ENCODE measurements around the gene SLC25A21. TPM values are rescaled to one million over a fixed set of nuclear protein-coding genes. Genes with fewer than 3 reads are reported as not detected.

The SLC25A21 gene
- polyA plus RNA-seq, 2 donors, result 0.53 to 0.74 TPM

GRCh38 chr14:36973806-36974442 is 198.5 kb downstream of the SLC25A21 start:
- 15 to 32% methylated on average over 1 of the region's 1 CpG for WGBS, 2 donors
- no peaks in the 10 kb centered on the region for H3K9me3 ChIP-seq (ENCODE audit: control insufficient read depth in 2 of 2, insufficient read depth in 1 of 2, low read depth in 1 of 2, low read length in 1 of 2)
- H3K27me3 ChIP-seq (ENCODE audit: control insufficient read depth in 1 of 2, insufficient read depth in 2 of 2, low read length in 2 of 2), result no peaks in the 10 kb centered on the region
- H3K4me1 ChIP-seq (ENCODE audit: control insufficient read depth in 2 of 2, insufficient read depth in 2 of 2, low read length in 1 of 2), result peaks cover 0 to 6% of the 10 kb centered on the region in 2 donors
- H3K36me3 ChIP-seq (ENCODE audit: control insufficient read depth in 2 of 2, insufficient read depth in 2 of 2, low read length in 1 of 2), result no peaks in the 10 kb centered on the region
- peak overlapping the region in 1 of 2 donors; percentile 67 for H3K27ac ChIP-seq (ENCODE audit: low read depth in 2 of 2, low read length in 1 of 2)
- H3K4me3 ChIP-seq (ENCODE audit: low read depth in 1 of 2, low read length in 2 of 2), result no peak overlapping the region

- 85% methylated on average over 9 of the region's 9 CpGs for WGBS, 2 donors
- no peak overlapping the region for H3K4me3 ChIP-seq (ENCODE audit: low read depth in 1 of 2, low read length in 2 of 2)
- H3K27me3 ChIP-seq (ENCODE audit: control insufficient read depth in 1 of 2, insufficient read depth in 2 of 2, low read length in 2 of 2), result no peaks in the 10 kb centered on the region
- no peaks in the 10 kb centered on the region for H3K9me3 ChIP-seq (ENCODE audit: control insufficient read depth in 2 of 2, insufficient read depth in 1 of 2, low read depth in 1 of 2, low read length in 1 of 2)
- no peaks in the 10 kb centered on the region for H3K36me3 ChIP-seq (ENCODE audit: control insufficient read depth in 2 of 2, insufficient read depth in 2 of 2, low read length in 1 of 2)
- H3K27ac ChIP-seq (ENCODE audit: low read depth in 2 of 2, low read length in 1 of 2), result peak overlapping the region; percentile 7 to 22
- peaks cover 3 to 6% of the 10 kb centered on the region in 2 donors for H3K4me1 ChIP-seq (ENCODE audit: control insufficient read depth in 2 of 2, insufficient read depth in 2 of 2, low read length in 1 of 2)
These were observed 201.0 kb downstream of the SLC25A21 start for GRCh38 chr14:36971263-36971855.

- H3K27me3 ChIP-seq (ENCODE audit: control insufficient read depth in 1 of 2, insufficient read depth in 2 of 2, low read length in 2 of 2), result no peaks in the 10 kb centered on the region
These were observed 204.4 kb downstream of the SLC25A21 start for GRCh38 chr14:36967892-36968555.

GRCh38 chr14:36955967-36956366 is 216.4 kb downstream of the SLC25A21 start:
- H3K9me3 ChIP-seq (ENCODE audit: control insufficient read depth in 2 of 2, insufficient read depth in 1 of 2, low read depth in 1 of 2, low read length in 1 of 2), result no peaks in the 10 kb centered on the region
- WGBS, 2 donors, result 80 to 82% methylated on average over 7 of the region's 7 CpGs

More at GRCh38 chr14:36967892-36968555, 204.4 kb downstream of the SLC25A21 start:
- H3K36me3 ChIP-seq (ENCODE audit: control insufficient read depth in 2 of 2, insufficient read depth in 2 of 2, low read length in 1 of 2), result no peaks in the 10 kb centered on the region
- no peaks in the 10 kb centered on the region for H3K9me3 ChIP-seq (ENCODE audit: control insufficient read depth in 2 of 2, insufficient read depth in 1 of 2, low read depth in 1 of 2, low read length in 1 of 2)
- WGBS, 2 donors, result 46 to 54% methylated on average over 9 of the region's 9 CpGs
- H3K4me1 ChIP-seq (ENCODE audit: control insufficient read depth in 2 of 2, insufficient read depth in 2 of 2, low read length in 1 of 2), result peaks cover under 1 to 3% of the 10 kb centered on the region in 2 donors
- H3K4me3 ChIP-seq (ENCODE audit: low read depth in 1 of 2, low read length in 2 of 2), result no peak overlapping the region
- peak overlapping the region in 1 of 2 donors; percentile 48 for H3K27ac ChIP-seq (ENCODE audit: low read depth in 2 of 2, low read length in 1 of 2)

GRCh38 chr14:36955376-36955775 is 217.0 kb downstream of the SLC25A21 start:
- Histone ChIP-seq H3K9me3 (ENCODE audit: control insufficient read depth in 2 of 2, insufficient read depth in 1 of 2, low read depth in 1 of 2, low read length in 1 of 2) (no peaks in the 10 kb centered on the region), H3K27ac (ENCODE audit: low read depth in 2 of 2, low read length in 1 of 2) (no peak overlapping the region), H3K27me3 (ENCODE audit: control insufficient read depth in 1 of 2, insufficient read depth in 2 of 2, low read length in 2 of 2) (no peaks in the 10 kb centered on the region), H3K4me1 (ENCODE audit: control insufficient read depth in 2 of 2, insufficient read depth in 2 of 2, low read length in 1 of 2) (no peaks in the 10 kb centered on the region), H3K36me3 (ENCODE audit: control insufficient read depth in 2 of 2, insufficient read depth in 2 of 2, low read length in 1 of 2) (no peaks in the 10 kb centered on the region), H3K4me3 (ENCODE audit: low read depth in 1 of 2, low read length in 2 of 2) (no peak overlapping the region)

More at GRCh38 chr14:36955967-36956366, 216.4 kb downstream of the SLC25A21 start:
- Histone ChIP-seq H3K4me1 (ENCODE audit: control insufficient read depth in 2 of 2, insufficient read depth in 2 of 2, low read length in 1 of 2) (no peaks in the 10 kb centered on the region), H3K36me3 (ENCODE audit: control insufficient read depth in 2 of 2, insufficient read depth in 2 of 2, low read length in 1 of 2) (no peaks in the 10 kb centered on the region), H3K27ac (ENCODE audit: low read depth in 2 of 2, low read length in 1 of 2) (no peak overlapping the region), H3K27me3 (ENCODE audit: control insufficient read depth in 1 of 2, insufficient read depth in 2 of 2, low read length in 2 of 2) (no peaks in the 10 kb centered on the region), H3K4me3 (ENCODE audit: low read depth in 1 of 2, low read length in 2 of 2) (no peak overlapping the region)

GRCh38 chr14:36952689-36953088 is 219.7 kb downstream of the SLC25A21 start:
- H3K36me3 ChIP-seq (ENCODE audit: control insufficient read depth in 2 of 2, insufficient read depth in 2 of 2, low read length in 1 of 2), result no peaks in the 10 kb centered on the region
- H3K4me3 ChIP-seq (ENCODE audit: low read depth in 1 of 2, low read length in 2 of 2), result no peak overlapping the region
- H3K27ac ChIP-seq (ENCODE audit: low read depth in 2 of 2, low read length in 1 of 2), result no peak overlapping the region
- H3K9me3 ChIP-seq (ENCODE audit: control insufficient read depth in 2 of 2, insufficient read depth in 1 of 2, low read depth in 1 of 2, low read length in 1 of 2), result no peaks in the 10 kb centered on the region
- no peaks in the 10 kb centered on the region for H3K27me3 ChIP-seq (ENCODE audit: control insufficient read depth in 1 of 2, insufficient read depth in 2 of 2, low read length in 2 of 2)
- H3K4me1 ChIP-seq (ENCODE audit: control insufficient read depth in 2 of 2, insufficient read depth in 2 of 2, low read length in 1 of 2), result no peaks in the 10 kb centered on the region
- WGBS, 2 donors, result 74 to 77% methylated on average over 3 of the region's 3 CpGs

- no peaks in the 10 kb centered on the region for H3K9me3 ChIP-seq (ENCODE audit: control insufficient read depth in 2 of 2, insufficient read depth in 1 of 2, low read depth in 1 of 2, low read length in 1 of 2)
- no peaks in the 10 kb centered on the region for H3K36me3 ChIP-seq (ENCODE audit: control insufficient read depth in 2 of 2, insufficient read depth in 2 of 2, low read length in 1 of 2)
- H3K27me3 ChIP-seq (ENCODE audit: control insufficient read depth in 1 of 2, insufficient read depth in 2 of 2, low read length in 2 of 2), result no peaks in the 10 kb centered on the region
- no peak overlapping the region for H3K27ac ChIP-seq (ENCODE audit: low read depth in 2 of 2, low read length in 1 of 2)
- no peaks in the 10 kb centered on the region for H3K4me1 ChIP-seq (ENCODE audit: control insufficient read depth in 2 of 2, insufficient read depth in 2 of 2, low read length in 1 of 2)
- 78 to 84% methylated on average over 2 of the region's 2 CpGs for WGBS, 2 donors
- no peak overlapping the region for H3K4me3 ChIP-seq (ENCODE audit: low read depth in 1 of 2, low read length in 2 of 2)
These were observed 221.0 kb downstream of the SLC25A21 start for GRCh38 chr14:36951380-36951911.

GRCh38 chr14:36950812-36951211 is 221.6 kb downstream of the SLC25A21 start:
- H3K36me3 ChIP-seq (ENCODE audit: control insufficient read depth in 2 of 2, insufficient read depth in 2 of 2, low read length in 1 of 2), result no peaks in the 10 kb centered on the region
- H3K4me3 ChIP-seq (ENCODE audit: low read depth in 1 of 2, low read length in 2 of 2), result no peak overlapping the region
- H3K27me3 ChIP-seq (ENCODE audit: control insufficient read depth in 1 of 2, insufficient read depth in 2 of 2, low read length in 2 of 2), result no peaks in the 10 kb centered on the region
- WGBS, 2 donors, result 74 to 81% methylated on average over 1 of the region's 1 CpG
- no peaks in the 10 kb centered on the region for H3K4me1 ChIP-seq (ENCODE audit: control insufficient read depth in 2 of 2, insufficient read depth in 2 of 2, low read length in 1 of 2)
- no peaks in the 10 kb centered on the region for H3K9me3 ChIP-seq (ENCODE audit: control insufficient read depth in 2 of 2, insufficient read depth in 1 of 2, low read depth in 1 of 2, low read length in 1 of 2)
- no peak overlapping the region for H3K27ac ChIP-seq (ENCODE audit: low read depth in 2 of 2, low read length in 1 of 2)

GRCh38 chr14:36949371-36949770 is 223.0 kb downstream of the SLC25A21 start:
- Histone ChIP-seq H3K4me1 (ENCODE audit: control insufficient read depth in 2 of 2, insufficient read depth in 2 of 2, low read length in 1 of 2) (peaks cover 0 to under 1% of the 10 kb centered on the region in 2 donors), H3K36me3 (ENCODE audit: control insufficient read depth in 2 of 2, insufficient read depth in 2 of 2, low read length in 1 of 2) (no peaks in the 10 kb centered on the region), H3K9me3 (ENCODE audit: control insufficient read depth in 2 of 2, insufficient read depth in 1 of 2, low read depth in 1 of 2, low read length in 1 of 2) (no peaks in the 10 kb centered on the region), H3K4me3 (ENCODE audit: low read depth in 1 of 2, low read length in 2 of 2) (no peak overlapping the region), H3K27ac (ENCODE audit: low read depth in 2 of 2, low read length in 1 of 2) (no peak overlapping the region), H3K27me3 (ENCODE audit: control insufficient read depth in 1 of 2, insufficient read depth in 2 of 2, low read length in 2 of 2) (no peaks in the 10 kb centered on the region)
- 76 to 77% methylated on average over 2 of the region's 2 CpGs for WGBS, 2 donors

Data from esophagus (tissue), 2 donors.